Breast epithelium (tissue), 4 donors: ENCODE results near the gene CKS1B. TPM values are rescaled to one million over a fixed set of nuclear protein-coding genes. Genes with fewer than 3 reads are reported as not detected.

ENCODE experiments used
- DNase-seq, 2 donors: peaks; one replicate each; pipeline ENCODE4 v3.0.0-alpha.2; 2019; ENCODE audit warnings: low spot score in 2 of 2
- H3K27ac ChIP-seq, 2 donors: fragments of 200-600 bp; sonication (generic) in 1 of 2; one replicate each; pipeline ENCODE4 v1.5.1; 2016 to 2019; ENCODE audit warnings: mild to moderate bottlenecking in 1 of 2
- H3K27me3 ChIP-seq, 2 donors: fragments of 200-600 bp; sonication (generic) in 1 of 2; one replicate each; pipeline versions ENCODE4 v1.5.1 to v1.6.0; 2017 to 2019; ENCODE audit warnings: control low read depth in 1 of 2, mild to moderate bottlenecking in 1 of 2
- H3K36me3 ChIP-seq: fragments of 200-600 bp; one replicate; pipeline ENCODE4 v1.5.1; 2019
- H3K4me1 ChIP-seq, 2 donors: fragments of 200-600 bp; sonication (generic); one replicate each; pipeline ENCODE4 v1.5.1; 2016 to 2019; ENCODE audit warnings: control low read depth in 1 of 2
- H3K4me3 ChIP-seq, 3 donors: fragments of 200-600 bp; sonication (generic); 1 replicate in 2 of 3; 2 replicates in 1 of 3; pipeline ENCODE4 v1.5.1; 2016 to 2019; ENCODE audit warnings: mild to moderate bottlenecking in 3 of 3, moderate library complexity in 2 of 3
- H3K9me3 ChIP-seq, 2 donors: fragments of 200-600 bp; sonication (generic) in 1 of 2; one replicate each; pipeline ENCODE4 v1.5.1; 2016 to 2019; ENCODE audit warnings: control low read depth in 1 of 2
- CTCF ChIP-seq, 3 donors: fragments of 450-650 bp; IDR thresholded peaks; one replicate each; pipeline ENCODE4 v1.5.1; 2016 to 2017; ENCODE audit warnings: antibody characterized with exemption in 3 of 3, mild to moderate bottlenecking in 3 of 3, moderate library complexity in 3 of 3
- POLR2A ChIP-seq: fragments of 450-650 bp; IDR thresholded peaks from one replicate; pipeline ENCODE4 v1.6.1; 2016; ENCODE audit warnings: antibody characterized with exemption, mild to moderate bottlenecking, moderate library complexity
- POLR2AphosphoS5 ChIP-seq, 3 donors: sonication (generic); formaldehyde crosslinking; IDR thresholded peaks; one replicate each; pipeline ENCODE4 v1.6.1; 2017; ENCODE audit warnings: antibody characterized with exemption in 3 of 3
- intact Hi-C: fragments of 100-400 bp; cut with DNase I; formaldehyde crosslinking; loops from one replicate; pipeline ENCODE4 v1.15.1; 2023; ENCODE audit warnings: low total_unique reads
- total RNA-seq, 3 donors: library from RNA; depleted of rRNA; stranded (reverse); fragments of >200 nt; gene quantifications; one replicate each; pipeline ENCODE4 v1.1.0, GENCODE V29; 2016

The CKS1B gene
- total RNA-seq: 100 to 1,000 TPM in 1 of 3 donors, 10 to 100 TPM in 2; 44.6 to 104 (median 47.3) TPM

GRCh38 chr1:154974102-154974807 lies at the start of gene CKS1B:
CKS1B (plus strand) TSS chr1:154974681; CDS start chr1:154974746, 65 bp downstream.
- peak within 1 kb of the TSS; percentile 99 to 100 for H3K27ac ChIP-seq
- peak; percentile 99 to 100 for DNase-seq
- H3K27me3 ChIP-seq: no peaks in the 10 kb centered on the region
- TF ChIP-seq POLR2A: peak; percentile 75
- peak in 2 of 3 donors; percentile 71 to 82 for TF ChIP-seq POLR2AphosphoS5 (IDR thresholded peaks at IDR 0.05)
- no peak for TF ChIP-seq CTCF (IDR thresholded peaks at IDR 0.05)
- no peaks in the 10 kb centered on the region for H3K9me3 ChIP-seq
- H3K4me3 ChIP-seq: peak within 1 kb of the TSS; percentile 57 to 76 (median 76)
- intact Hi-C loops: no loop called here
- H3K4me1 ChIP-seq: peaks cover 14 to 26% of the 10 kb centered on the region in 2 donors
- no peaks in the 10 kb centered on the region for H3K36me3 ChIP-seq

GRCh38 chr1:154925335-154926170 lies 48.9 kb upstream of the CKS1B start:
- DNase-seq: no peak
- no peaks in the 10 kb centered on the region for H3K9me3 ChIP-seq
- H3K27me3 ChIP-seq: no peaks in the 10 kb centered on the region
- H3K27ac ChIP-seq: peak overlapping the region in 1 of 2 donors; percentile 12
- no peaks in the 10 kb centered on the region for H3K4me1 ChIP-seq
- intact Hi-C loops: no loop called here
- TF ChIP-seq CTCF (IDR thresholded peaks at IDR 0.05) (no peak), POLR2A (no peak)
- H3K36me3 ChIP-seq: no peaks in the 10 kb centered on the region
- H3K4me3 ChIP-seq: no peak overlapping the region

- no peaks in the 10 kb centered on the region for H3K4me1 ChIP-seq
- H3K27ac ChIP-seq: no peak overlapping the region
- H3K27me3 ChIP-seq: no peaks in the 10 kb centered on the region
- H3K9me3 ChIP-seq: no peaks in the 10 kb centered on the region
- no peaks in the 10 kb centered on the region for H3K36me3 ChIP-seq
- no peak overlapping the region for H3K4me3 ChIP-seq
- TF ChIP-seq CTCF (IDR thresholded peaks at IDR 0.05) (no peak), POLR2A (no peak), POLR2AphosphoS5 (IDR thresholded peaks at IDR 0.05) (no peak)
- no peak for DNase-seq
- intact Hi-C loops: no loop called here
Observed at GRCh38 chr1:154926201-154926600, 48.3 kb upstream of the CKS1B start.

GRCh38 chr1:154931940-154932487 lies 42.5 kb upstream of the CKS1B start:
- peak; percentile 87 to 90 for DNase-seq
- no peaks in the 10 kb centered on the region for H3K9me3 ChIP-seq
- no peak for TF ChIP-seq CTCF (IDR thresholded peaks at IDR 0.05)
- no peak for TF ChIP-seq POLR2AphosphoS5 (IDR thresholded peaks at IDR 0.05)
- TF ChIP-seq POLR2A: no peak
- H3K27me3 ChIP-seq: no peaks in the 10 kb centered on the region
- intact Hi-C loops: loop anchor here (10.0 kb wide), 1 partner anchor 377 kb away; the partner anchor contains the start of gene UBE2Q1
- no peak overlapping the region for H3K4me3 ChIP-seq
- peak overlapping the region; percentile 78 to 79 for H3K27ac ChIP-seq
- H3K4me1 ChIP-seq: peaks cover 0 to 5% of the 10 kb centered on the region in 2 donors
- no peaks in the 10 kb centered on the region for H3K36me3 ChIP-seq
